ENCODE measurements around the gene PPTC7.
"Not testable (repeated sequence)": the region's sequence is repeated elsewhere in the genome, so short reads cannot be mapped to it uniquely, and the experiment has no call there.

Gene PPTC7

DNA sequence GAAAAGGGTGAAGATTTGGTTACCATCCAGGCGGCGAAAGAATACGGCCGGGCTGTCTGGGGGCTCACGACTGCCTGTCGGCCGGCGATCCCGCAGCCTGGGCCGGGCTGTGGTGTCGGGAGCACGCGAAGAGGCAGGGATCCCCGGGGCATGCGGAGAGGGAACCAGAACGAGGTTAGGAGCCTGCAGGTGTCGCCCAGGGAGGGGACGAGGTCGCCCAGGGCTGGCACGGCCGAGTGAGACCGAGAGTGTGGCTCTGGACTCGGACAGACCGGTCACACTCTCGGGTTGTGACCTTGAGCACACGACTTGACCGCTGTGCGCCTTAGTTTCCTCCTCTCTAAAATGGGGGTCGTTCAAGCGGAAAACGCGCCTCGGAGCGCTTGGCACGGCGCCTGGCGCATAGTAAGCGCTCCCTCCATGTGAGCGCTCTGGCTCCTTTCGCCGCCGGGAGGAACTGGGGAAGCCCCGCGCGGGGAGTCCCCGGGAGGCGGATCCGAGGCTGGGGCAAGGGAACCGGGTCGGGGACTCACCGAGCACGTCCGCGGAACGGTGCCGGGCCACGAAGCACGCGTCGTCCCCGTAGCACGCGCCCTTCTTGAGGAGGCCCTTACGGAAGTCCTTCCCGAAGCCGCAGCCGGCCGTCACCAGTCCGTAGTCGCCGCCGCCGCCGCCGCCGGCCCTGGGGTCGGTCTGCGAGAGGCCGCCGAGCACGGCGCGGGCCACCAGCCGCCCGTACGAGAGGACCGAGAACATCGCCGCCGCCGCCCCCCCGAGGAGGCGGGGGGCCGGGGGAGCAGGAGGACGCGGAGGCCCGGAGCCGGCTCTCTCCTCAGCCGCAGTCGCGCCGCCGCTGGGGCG is 612 bp downstream of the PPTC7 start:
- peak; percentile 78 for DNase-seq

DNA sequence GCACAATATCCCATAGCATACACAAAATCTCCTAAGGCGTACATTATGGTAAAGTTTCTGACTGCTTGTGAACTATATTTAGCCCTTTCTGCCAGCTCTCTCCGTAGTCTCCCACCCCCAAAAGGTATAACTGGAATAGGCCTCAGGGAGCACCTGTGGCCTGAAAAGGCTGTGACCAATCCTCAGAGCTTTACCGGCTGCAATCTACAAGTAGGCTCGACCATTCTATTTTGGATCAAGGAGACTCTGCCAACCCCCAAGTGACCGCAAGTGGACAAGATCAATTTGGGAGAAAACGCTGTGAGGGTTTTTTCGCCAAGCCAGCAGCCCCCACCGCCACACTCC is 1.2 kb downstream of the PPTC7 start:
- no peak for DNase-seq

DNA sequence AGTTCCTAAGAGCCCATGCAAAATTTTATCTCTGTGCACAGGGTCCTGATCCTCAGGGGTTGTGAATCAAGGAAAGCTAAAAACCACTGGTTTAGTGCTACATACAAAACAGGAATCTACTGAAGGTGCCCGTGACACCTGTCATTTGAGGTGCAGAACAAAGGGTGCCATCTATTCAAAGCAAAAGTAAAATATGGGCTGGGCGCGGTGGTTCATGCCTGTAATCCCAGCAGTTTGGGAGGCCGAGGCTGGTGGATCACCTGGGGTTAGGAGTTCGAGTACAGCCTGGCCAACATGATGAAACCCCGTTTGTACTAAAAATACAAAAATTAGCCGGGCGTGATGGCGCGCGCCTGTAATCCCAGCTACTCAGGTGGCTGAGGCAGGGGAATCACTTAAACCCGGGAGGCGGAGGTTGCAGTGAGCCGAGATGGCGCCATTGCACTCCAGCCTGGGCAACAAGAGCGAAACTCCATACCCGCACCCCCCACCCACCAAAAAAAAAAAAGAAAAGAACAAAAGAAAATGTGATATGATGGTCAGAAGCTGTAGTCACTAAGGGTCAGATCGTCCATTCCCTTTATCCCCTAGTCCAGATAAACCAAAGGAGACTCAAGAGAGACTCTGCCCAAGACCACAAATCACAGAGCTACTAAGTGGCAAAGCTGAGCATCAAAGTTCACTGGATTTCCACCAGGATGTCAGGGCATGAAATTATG is 3.4 kb downstream of the PPTC7 start:
- DNase-seq, result no peak

DNA sequence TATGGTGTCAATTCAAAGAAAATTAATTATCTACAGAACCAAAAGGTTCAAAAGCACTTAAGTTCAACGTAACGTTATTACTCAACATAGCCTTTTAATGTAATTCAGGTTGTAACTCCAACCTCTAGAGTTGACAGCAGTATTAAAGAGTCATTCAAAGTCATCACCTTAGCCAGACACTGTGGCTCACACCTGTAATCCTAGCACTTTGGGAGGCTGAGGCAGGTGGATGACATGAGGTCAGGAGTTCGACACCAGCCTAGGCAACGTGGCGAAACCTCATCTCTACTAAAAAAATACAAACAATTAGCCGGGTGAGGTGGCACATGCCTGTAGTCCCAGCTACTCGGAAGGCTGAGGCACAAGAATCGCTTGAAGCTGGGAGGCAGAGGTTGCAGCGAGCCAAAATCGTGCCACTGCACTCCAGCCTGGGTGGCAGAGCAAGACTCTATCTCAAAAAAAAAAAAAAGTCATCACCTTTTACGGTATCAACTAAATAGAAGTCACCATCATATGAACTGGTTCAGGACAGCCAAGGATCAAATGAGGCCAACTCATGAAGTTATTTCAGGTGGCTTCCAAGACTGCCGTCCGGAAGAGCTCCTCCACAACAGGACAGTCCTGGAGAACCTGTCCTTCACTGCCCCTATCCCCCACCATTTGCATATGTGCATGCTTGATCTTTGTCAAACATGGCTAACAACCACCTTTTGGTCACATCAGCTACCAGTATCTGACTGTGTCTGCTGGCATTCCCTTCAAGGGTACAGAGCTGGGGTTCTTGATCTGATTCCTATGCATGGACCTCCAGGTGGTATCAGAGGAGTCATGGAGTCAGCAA is 4.2 kb downstream of the PPTC7 start:
- no peak for DNase-seq

DNA sequence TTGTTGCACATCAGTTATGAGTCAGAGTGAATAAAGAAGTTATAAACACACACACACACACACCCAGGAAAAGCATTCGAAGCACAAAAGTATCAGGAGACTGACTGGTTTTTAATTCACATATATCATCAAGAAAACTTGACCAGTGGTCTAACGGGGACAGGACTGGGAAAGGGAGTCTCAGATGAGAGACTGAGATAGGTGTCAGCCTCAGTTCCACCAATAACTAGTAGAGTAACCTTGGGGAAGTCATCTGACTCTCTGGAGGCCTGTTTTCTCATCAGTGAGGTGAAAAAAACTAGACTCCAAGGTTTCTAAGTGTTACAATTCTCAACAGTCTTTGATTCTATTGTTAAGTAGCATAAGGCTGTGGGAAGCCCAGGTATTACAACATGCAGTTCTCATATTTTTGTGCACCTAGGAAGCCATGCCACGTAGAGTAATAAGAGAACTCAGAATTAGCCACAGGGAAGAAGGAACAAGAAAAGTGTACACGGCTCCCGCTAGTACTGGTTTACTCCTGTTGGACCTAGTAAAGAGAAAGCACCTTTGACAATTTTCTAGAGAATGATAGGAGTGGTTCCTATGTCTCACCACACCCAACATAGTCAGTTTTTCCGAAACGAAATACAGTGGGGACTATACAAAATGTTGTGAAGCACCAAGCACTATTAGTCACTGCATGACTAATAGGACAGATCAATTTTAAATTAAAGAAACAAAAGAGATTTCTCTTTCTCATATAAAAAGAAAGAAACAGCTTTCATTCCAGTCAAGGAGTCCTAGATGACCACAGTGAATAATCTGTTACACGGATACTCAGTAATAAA is 5.0 kb downstream of the PPTC7 start:
- DNase-seq, result no peak

DNA sequence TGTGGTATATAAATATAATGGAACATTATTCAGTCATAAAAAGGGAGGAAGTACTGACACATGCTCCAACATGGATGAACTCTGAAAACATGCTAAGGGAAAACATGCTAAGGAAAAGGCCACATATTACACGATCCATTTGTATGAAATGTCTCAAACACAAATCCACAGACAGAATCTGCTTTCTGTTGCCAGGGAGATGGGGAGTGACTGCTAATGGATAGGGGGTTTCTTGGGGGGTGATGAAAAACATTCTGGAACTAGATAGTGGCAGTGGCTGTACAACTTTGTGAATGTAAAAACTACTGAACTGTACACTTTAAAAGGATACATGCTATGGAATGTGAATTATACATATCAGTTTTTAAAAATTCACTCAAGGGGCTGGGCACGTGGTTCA is 6.6 kb downstream of the PPTC7 start:
- no peak for DNase-seq

DNA sequence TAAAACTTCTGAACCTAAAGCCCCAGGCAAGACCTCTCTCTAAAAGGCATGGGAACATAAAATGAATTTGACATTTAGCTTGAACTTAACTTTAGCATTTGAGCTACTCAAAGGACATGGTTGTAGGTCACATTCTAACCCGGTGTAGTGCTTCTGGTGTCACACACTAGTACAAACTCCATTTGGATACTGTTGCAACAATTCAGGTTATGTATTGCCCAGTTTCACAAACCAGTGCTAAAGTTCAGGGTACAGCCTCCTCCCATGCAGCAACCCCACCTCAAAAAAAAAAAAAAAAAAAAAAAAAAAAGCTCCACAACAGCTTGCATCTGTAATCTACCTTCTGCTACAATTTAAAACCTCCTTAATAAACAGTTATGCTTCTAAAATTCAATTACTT is 7.8 kb downstream of the PPTC7 start:
- no peak for DNase-seq

DNA sequence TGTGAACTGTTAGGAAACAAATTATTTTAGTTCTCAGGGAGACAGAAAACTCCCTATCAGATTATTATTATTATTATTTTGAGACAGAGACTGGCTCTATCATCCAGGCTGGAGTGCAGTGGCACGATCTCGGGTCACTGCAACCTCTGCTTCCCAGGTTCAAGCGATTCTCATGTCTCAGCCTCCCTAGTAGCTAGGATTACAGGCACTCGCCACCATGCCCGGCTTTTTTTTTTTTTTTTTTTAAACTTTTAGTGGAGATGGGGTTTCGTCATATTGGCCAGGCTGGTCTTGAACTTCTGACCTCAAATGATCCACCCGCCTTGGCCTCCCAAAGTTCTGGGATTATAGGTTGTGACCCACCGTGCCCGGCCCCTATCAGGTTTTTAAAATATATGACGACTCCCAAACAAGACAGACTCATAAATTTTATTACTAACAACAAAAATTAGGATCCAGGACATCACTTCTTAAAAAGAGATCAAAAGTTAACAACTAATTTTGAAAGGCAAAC is 8.3 kb downstream of the PPTC7 start:
- DNase-seq, result not testable (repeated sequence)

DNA sequence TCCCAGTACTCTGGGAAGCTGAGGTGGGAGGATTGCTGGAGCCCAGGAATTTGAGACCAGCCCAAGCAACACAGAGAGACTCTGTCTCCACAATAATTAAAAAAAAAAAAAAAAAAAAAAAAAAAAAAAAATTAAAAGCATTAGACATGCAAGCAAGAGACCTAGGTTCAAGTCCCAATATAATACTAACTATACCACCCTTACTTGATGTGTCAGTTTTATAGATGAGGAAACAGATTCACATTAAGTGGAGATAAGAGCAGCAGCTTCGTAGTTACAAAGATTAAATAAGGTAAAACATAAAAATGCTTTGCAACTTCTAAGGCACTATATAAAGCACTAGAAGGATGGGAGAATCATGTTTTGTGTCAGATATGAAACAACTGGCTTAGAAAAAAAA is 9.1 kb downstream of the PPTC7 start:
- no peak for DNase-seq

DNA sequence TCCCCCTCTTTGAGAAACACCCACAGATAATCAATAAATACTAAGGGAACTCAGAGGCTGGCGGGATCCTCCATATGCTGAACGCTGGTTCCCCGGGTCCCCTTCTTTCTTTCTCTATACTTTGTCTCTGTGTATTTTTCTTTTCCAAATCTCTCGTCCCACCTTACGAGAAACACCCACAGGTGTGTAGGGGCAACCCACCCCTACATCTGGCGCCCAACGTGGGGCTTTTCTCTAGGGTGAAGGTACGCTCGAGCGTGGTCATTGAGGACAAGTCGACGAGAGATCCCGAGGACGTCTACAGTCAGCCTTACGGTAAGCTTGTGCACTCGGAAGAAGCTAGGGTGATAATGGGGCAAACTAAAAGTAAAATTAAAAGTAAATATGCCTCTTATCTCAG is 12.3 kb downstream of the PPTC7 start:
- DNase-seq, result not testable (repeated sequence)

DNA sequence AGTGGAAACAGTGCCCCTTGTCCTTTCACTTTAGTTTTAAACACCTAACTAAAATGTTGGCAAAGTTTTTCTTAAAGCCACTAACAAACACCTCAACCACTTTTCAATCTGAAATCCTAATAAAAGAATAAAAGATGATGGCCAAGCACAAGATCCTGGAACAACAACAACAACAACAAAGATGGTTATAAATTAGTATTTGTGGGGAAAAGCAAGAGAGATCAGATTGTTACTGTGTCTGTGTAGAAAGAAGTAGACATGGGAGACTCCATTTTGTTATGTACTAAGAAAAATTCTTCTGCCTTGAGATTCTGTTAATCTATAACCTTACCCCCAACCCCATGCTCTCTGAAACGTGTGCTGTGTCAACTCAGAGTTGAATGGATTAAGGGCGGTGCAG is 13.3 kb downstream of the PPTC7 start:
- not testable (repeated sequence) for DNase-seq

DNA sequence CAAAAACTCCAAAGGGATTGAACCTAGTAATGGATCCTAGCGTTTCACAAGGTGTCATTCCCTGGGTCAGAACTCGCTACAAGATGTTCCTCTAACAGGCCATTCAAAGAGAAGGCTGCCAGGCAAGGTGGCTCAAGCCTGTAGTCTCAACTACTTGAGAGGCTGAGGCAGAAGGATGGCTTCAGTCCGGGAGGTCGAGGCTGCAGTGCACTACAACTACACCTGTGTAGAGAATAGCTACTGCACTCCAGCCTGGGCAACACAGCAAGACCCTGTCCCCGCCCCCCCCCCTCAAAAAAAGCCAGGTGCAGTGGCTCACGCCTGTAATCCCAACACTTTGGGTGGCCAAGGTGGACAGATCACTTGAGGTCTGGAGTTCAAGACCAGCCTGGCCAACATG is 14.4 kb downstream of the PPTC7 start:
- no peak for DNase-seq

DNA sequence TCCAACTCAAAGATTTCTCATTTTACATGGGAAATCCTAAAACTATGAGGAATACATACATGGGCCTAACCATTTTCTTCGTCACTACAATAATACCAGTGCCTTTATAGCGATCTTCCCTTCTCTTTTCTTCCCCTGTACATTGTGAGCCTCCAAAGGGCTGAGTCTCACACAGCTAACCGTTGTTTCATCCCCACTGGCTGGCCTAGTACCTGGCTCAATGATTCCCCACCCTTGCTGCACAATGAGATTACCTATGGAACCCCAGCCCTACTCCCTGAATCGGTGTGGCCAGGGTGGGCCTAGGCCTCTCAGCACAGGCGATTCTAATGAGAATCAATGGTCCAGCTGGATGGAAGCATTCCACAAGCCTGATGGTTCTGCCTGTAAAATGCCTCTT is 16.1 kb downstream of the PPTC7 start:
- no peak for DNase-seq

DNA sequence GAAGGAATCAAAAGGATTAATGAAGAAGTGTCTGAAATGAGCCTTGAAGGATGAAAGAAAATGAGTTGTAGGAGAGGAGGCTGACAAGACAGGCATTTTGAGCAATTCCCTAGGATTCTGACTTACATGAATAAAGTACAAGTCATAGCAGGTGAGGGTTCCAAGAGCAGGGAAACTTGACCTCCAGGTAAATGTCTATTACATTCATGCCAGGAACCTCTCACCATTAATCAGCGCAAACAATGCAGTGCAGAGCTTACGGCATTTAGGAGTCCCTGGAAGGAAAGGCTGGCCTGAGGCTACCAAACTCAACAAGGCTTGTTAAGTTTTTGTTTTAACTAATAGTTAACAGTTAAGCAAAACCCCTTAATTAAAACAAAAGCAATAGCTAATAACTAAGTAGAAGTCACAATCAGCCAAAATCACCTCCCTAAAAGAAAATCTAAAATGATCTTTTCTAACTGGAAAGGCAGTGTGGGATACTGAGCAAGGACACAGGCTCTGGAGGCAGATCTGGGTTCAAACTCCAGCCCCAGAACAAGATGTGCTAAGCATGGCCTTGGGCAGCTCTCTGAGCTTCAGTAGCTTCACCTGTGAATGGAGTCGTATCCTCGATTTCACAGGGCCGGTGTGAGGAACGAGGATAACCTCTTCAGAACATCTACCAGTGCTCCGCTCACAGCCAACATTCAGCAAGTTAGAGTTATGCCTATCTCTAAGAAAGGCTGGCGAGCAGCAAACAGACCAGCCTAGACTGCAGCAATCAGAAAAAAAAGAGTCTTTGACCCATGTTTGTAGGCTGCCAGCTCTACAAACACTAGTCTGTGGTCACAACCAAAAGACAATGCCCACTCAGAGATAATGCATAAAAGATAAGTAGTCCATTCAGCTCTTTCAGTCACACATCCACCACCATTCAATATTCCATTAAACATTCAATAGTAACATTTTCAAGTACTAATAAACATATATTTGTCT is 16.9 kb downstream of the PPTC7 start:
- no peak for DNase-seq

DNA sequence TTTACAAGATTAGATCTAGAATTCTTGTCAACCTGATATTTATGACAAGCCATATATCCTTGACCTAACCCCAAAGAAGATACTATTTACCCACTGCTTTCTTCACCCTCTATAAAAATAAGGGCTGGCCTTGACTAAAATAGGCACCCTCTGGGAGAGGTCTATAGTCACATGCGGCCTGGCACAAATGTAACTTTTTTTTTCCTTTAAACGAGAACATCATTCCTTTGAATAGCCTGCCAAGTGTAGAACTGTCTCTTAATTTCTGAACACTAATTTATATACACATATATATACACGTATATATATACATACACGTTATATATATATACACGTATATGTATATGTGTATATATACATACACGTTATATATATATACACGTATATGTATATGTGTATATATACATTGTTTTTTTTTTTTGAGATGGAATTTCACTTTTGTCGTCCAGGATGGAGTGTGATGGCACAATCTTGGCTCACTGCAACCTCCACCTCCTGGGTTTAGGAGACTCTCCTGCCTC is 18.6 kb downstream of the PPTC7 start:
- DNase-seq, result no peak

DNA sequence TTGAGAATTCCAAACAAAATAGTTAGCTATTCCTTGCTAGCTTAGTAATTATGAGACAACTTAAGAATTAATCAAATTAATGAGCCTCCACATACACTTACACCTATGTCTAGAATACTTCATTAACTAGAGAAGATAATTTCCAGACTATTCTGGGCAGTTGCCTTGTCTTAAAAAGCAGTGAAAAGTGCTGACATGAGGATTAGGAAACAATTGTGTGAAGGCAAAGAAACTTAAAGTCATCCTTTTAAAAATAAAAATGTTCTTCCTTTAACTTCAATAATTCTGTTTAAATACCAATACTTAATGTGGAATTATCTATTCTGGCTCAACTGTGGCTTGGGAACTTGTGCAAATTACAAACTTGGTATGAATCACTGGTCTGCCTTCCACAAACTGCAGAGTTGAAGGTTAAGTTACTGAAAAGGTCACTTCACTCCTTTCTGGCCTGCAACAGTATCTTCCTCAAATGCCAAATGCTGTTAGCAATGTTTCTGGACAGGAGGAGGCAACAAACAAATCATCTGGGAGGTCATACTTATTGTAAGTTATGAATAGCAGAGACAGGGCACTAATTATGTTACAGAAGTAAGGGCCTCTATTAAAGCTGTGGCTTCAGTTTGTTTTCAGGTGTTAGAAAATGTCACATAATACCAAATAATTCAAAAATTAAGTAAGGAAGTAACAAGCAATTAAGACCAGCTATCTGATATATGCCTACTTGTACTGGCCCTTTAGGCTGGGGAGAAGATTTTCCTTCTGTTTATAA is 19.2 kb downstream of the PPTC7 start:
- no peak for DNase-seq

DNA sequence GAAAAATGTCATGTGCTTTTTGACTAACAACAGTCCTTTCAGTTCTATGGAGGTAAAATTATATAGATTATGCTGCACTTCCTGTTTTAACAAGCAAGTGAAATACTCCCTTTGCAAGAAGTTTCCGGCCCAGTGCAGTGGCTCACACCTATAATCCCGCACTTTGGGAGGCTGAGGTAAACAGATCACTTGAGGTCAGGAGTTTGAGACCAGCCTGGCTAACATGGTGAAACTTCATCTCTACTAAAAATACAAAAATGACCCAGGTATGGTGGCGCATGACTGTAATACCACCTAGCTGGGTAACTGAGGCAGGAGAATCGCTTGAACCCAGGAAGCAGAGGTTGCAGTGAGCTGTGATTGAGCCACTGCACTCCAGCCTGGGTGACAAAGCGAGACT is 20.7 kb downstream of the PPTC7 start:
- not testable (repeated sequence) for DNase-seq

DNA sequence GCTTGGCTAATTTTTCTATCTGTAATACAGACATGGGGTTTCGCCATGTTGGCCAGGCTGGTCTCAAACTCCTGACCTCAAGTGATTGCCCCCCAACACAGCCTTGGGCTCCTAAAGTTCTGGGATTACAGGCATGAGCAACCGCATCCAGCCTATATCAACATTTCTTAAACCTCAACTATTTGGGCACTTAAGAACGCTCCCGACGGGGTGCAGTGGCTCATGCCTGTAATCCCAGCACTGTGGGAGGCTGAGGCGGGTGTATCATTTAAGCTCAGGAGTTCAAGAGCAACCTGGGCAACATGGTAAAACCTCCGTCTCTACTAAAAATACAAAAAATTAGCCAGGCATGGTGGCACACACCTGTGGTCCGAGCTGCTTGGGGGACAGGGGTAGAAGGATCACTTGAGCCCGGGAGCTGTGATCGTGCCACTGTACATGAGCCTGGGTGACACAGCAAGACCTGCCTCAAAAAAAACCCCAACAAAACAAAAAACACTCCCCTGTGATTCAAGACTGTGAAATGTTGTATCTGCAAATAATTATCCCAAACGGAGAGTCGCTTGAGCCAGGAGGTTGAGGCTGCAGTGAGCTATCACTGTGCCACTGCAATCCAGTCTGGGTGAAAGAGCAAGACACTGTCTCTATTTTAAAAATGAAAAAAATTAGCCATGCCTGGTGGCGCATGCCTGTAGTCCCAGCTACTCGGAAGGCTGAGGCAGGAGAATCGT is 21.5 kb downstream of the PPTC7 start:
- no peak for DNase-seq

DNA sequence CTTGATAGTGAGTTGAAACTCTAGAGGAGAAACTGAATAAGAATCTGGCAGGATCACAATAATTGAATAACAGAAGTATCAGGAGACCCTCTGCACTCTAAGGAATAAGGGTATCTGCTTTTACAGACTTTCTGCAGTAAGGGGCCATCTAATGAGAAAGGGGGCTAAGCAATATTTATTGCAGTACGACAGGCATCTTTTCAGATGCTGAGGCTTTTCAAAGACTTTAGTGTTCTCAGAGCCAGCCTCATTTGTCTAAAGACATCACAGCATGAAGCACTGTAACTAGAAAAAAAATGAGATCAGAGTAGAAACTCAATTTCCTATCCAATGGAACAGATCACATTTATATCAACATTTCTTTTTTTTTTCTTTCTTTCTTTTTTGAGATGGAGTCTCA is 22.2 kb downstream of the PPTC7 start:
- no peak for DNase-seq

Measured in stimulated activated CD4-positive, alpha-beta T cell treated with anti-CD3 and anti-CD28 coated beads, Interleukin-12 subunit alpha, Interleukin-12 subunit beta, amount 100 ng/mL, for 4 hours (primary cell).